ENCODE measurements around the gene NCOA6. TPM values are rescaled to one million over a fixed set of nuclear protein-coding genes. Genes with fewer than 3 reads are reported as not detected.
"Not testable (repeated sequence)": the region's sequence is repeated elsewhere in the genome, so short reads cannot be mapped to it uniquely, and the experiment has no call there.

Gene NCOA6
- total RNA-seq, 1 donor from 2014 or later, result 13.4 TPM

GRCh38 chr20:34746674-34747073, 78.8 kb downstream of the NCOA6 start:
- intact Hi-C loops (cut with DNase I), result no loop called here
- ATAC-seq (ENCODE audit: poor library complexity), result no peak
- no peak for DNase-seq

GRCh38 chr20:34744847-34745246, 80.6 kb downstream of the NCOA6 start:
- intact Hi-C loops (cut with DNase I), result no loop called here
- ATAC-seq (ENCODE audit: poor library complexity), result peak; percentile 88
- DNase-seq, result no peak

- no peak for ATAC-seq (ENCODE audit: poor library complexity)
- intact Hi-C loops (cut with DNase I), result no loop called here
- DNase-seq, result no peak
These were observed 81.1 kb downstream of the NCOA6 start for GRCh38 chr20:34744340-34744739.

GRCh38 chr20:34743039-34743438, 82.4 kb downstream of the NCOA6 start:
- intact Hi-C loops (cut with DNase I), result no loop called here
- ATAC-seq (ENCODE audit: poor library complexity), result no peak
- DNase-seq, result no peak

GRCh38 chr20:34736106-34736735, 89.2 kb downstream of the NCOA6 start:
- intact Hi-C loops (cut with DNase I), result no loop called here
- ATAC-seq (ENCODE audit: poor library complexity), result peak; percentile 55
- DNase-seq, result no peak

- no peak for DNase-seq
- intact Hi-C loops (cut with DNase I), result no loop called here
- peak; percentile 36 for ATAC-seq (ENCODE audit: poor library complexity)
These were observed 92.9 kb downstream of the NCOA6 start for GRCh38 chr20:34732523-34732922.

GRCh38 chr20:34729416-34729815, 96.0 kb downstream of the NCOA6 start:
- intact Hi-C loops (cut with DNase I), result no loop called here
- DNase-seq, result no peak
- ATAC-seq (ENCODE audit: poor library complexity), result no peak

GRCh38 chr20:34724172-34724571, 101.3 kb downstream of the NCOA6 start:
- intact Hi-C loops (cut with DNase I), result no loop called here
- ATAC-seq (ENCODE audit: poor library complexity), result peak; percentile 78
- DNase-seq, result no peak

- DNase-seq; intact Hi-C loops (cut with DNase I); ATAC-seq (ENCODE audit: poor library complexity): not testable (repeated sequence)
These were observed 102.9 kb downstream of the NCOA6 start for GRCh38 chr20:34722560-34722959.

GRCh38 chr20:34720266-34720665, 105.2 kb downstream of the NCOA6 start:
- DNase-seq (no peak), ATAC-seq (ENCODE audit: poor library complexity) (no peak)
- intact Hi-C loops (cut with DNase I), result no loop called here

- DNase-seq; ATAC-seq (ENCODE audit: poor library complexity); intact Hi-C loops (cut with DNase I): not testable (repeated sequence)
These were observed 106.0 kb downstream of the NCOA6 start for GRCh38 chr20:34719242-34720017.

GRCh38 chr20:34717230-34718095, 108.0 kb downstream of the NCOA6 start:
- intact Hi-C loops (cut with DNase I), result no loop called here
- no peak for ATAC-seq (ENCODE audit: poor library complexity)
- no peak for DNase-seq

GRCh38 chr20:34716921-34717229, 108.6 kb downstream of the NCOA6 start:
- no peak for DNase-seq
- intact Hi-C loops (cut with DNase I), result no loop called here
- ATAC-seq (ENCODE audit: poor library complexity), result no peak

GRCh38 chr20:34715384-34715783, 110.1 kb downstream of the NCOA6 start:
- DNase-seq (no peak), ATAC-seq (ENCODE audit: poor library complexity) (no peak)
- intact Hi-C loops (cut with DNase I), result no loop called here

- ATAC-seq (ENCODE audit: poor library complexity); intact Hi-C loops (cut with DNase I); DNase-seq: not testable (repeated sequence)
These were observed 111.4 kb downstream of the NCOA6 start for GRCh38 chr20:34713944-34714515.

- ATAC-seq (ENCODE audit: poor library complexity), result no peak
- no peak for DNase-seq
- intact Hi-C loops (cut with DNase I), result no loop called here
These were observed 112.1 kb downstream of the NCOA6 start for GRCh38 chr20:34713194-34713943.

GRCh38 chr20:34712525-34713192, 112.8 kb downstream of the NCOA6 start:
- ATAC-seq (ENCODE audit: poor library complexity) (no peak), DNase-seq (no peak)
- intact Hi-C loops (cut with DNase I), result no loop called here

- intact Hi-C loops (cut with DNase I), result no loop called here
These were observed 113.5 kb downstream of the NCOA6 start for GRCh38 chr20:34711813-34712430.

More at GRCh38 chr20:34711813-34712430, 113.5 kb downstream of the NCOA6 start:
- no peak for DNase-seq
- ATAC-seq (ENCODE audit: poor library complexity), result no peak
